Measurements from ENCODE around the gene CYP4F8.

The CYP4F8 gene

DNA sequence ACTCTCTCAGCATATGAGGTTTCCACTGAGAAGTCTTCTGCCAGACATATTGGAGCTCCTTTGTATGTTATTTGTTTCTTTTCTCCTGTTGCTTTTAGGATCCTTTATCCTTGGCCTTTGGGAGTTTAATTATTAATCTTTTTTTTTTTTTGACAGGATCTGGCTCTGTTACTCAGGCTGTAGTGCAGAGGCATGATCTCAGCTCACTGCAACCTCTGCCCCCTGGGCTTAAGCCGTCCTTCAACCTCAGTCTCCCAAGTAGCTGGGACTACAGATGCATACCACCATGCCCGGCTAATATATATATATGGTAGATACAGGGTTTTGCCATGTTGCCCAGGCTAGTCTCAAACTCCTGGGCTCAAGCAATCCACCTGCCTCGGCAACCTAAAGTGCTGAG is 19.1 kb downstream of the CYP4F8 start:
- TF ChIP-seq ZFP3 (CRISPR knock-in tag; IDR thresholded peaks at IDR 0.05) = no peak
- TF ChIP-seq PATZ1 (CRISPR knock-in tag; IDR thresholded peaks at IDR 0.05; ENCODE audit: borderline replicate concordance) = no peak
- no peak for TF ChIP-seq ISL1 (CRISPR knock-in tag; IDR thresholded peaks at IDR 0.05)
- no peak for TF ChIP-seq TCF4 (CRISPR knock-in tag; IDR thresholded peaks at IDR 0.05; ENCODE audit: borderline replicate concordance)
- no peak for TF ChIP-seq RARB (CRISPR knock-in tag; IDR thresholded peaks at IDR 0.05)
- ATAC-seq = no peak

DNA sequence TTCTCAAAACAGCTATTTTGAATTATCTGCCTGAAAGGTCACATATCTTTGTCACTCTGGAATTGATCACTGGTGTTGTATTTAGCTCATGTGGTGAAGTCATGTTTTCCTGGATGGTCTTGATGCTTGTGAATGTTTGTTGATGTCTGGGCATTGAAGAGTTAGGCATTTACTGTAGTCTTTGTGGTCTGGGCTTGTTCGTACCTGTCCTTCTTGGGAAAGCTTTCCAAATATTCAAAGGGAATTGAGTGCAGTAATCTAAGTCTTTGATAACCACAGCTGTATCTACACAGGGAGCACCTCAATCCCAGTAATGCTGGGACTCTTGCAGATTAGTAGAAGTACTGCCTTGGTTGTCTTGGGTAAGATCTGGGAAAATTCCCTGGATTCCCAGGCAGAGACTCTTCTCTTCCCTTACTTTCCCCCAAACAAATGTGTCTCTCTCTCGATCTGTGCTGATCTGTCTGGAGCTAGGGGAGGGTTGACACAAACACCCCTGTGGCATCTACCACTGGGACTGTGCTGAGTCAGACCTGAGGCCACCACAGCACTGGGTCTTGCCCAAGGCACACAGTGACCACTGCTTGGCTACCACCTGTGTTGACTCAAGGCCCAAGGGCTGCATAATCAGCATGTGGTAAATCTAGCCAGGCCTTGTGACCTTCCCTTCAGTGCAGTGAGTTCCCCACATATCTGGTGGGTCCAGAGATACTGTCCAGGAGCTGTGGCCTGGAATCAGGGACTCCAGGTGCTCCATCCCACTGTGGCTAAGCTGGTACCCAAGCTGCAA is 20.2 kb downstream of the CYP4F8 start:
- TF ChIP-seq, protein P1, sequence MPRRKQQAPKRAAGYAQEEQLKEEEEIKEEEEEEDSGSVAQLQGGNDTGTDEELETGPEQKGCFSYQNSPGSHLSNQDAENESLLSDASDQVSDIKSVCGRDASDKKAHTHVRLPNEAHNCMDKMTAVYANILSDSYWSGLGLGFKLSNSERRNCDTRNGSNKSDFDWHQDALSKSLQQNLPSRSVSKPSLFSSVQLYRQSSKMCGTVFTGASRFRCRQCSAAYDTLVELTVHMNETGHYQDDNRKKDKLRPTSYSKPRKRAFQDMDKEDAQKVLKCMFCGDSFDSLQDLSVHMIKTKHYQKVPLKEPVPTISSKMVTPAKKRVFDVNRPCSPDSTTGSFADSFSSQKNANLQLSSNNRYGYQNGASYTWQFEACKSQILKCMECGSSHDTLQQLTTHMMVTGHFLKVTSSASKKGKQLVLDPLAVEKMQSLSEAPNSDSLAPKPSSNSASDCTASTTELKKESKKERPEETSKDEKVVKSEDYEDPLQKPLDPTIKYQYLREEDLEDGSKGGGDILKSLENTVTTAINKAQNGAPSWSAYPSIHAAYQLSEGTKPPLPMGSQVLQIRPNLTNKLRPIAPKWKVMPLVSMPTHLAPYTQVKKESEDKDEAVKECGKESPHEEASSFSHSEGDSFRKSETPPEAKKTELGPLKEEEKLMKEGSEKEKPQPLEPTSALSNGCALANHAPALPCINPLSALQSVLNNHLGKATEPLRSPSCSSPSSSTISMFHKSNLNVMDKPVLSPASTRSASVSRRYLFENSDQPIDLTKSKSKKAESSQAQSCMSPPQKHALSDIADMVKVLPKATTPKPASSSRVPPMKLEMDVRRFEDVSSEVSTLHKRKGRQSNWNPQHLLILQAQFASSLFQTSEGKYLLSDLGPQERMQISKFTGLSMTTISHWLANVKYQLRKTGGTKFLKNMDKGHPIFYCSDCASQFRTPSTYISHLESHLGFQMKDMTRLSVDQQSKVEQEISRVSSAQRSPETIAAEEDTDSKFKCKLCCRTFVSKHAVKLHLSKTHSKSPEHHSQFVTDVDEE (CRISPR knock-in tag; IDR thresholded peaks at IDR 0.05) = no peak
- no peak for TF ChIP-seq CSRNP3 (CRISPR knock-in tag; IDR thresholded peaks at IDR 0.05)
- TF ChIP-seq, protein P2, sequence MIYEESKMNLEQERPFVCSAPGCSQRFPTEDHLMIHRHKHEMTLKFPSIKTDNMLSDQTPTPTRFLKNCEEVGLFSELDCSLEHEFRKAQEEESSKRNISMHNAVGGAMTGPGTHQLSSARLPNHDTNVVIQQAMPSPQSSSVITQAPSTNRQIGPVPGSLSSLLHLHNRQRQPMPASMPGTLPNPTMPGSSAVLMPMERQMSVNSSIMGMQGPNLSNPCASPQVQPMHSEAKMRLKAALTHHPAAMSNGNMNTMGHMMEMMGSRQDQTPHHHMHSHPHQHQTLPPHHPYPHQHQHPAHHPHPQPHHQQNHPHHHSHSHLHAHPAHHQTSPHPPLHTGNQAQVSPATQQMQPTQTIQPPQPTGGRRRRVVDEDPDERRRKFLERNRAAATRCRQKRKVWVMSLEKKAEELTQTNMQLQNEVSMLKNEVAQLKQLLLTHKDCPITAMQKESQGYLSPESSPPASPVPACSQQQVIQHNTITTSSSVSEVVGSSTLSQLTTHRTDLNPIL (CRISPR knock-in tag; IDR thresholded peaks at IDR 0.05; ENCODE audit: low read depth) = no peak
- TF ChIP-seq TCF4 (CRISPR knock-in tag; IDR thresholded peaks at IDR 0.05; ENCODE audit: borderline replicate concordance) = no peak
- no peak for ATAC-seq

GRCh38 chr19:15636026-15636425 is 21.0 kb downstream of the CYP4F8 start:
- TF ChIP-seq ZFP30 (CRISPR knock-in tag; IDR thresholded peaks at IDR 0.05) (no peak), OSR1 (CRISPR knock-in tag; IDR thresholded peaks at IDR 0.05) (no peak), ZNF565 (CRISPR knock-in tag; conservative IDR thresholded peaks at IDR 0.05; ENCODE audit: low read depth) (no peak), ZNF8 (CRISPR knock-in tag; IDR thresholded peaks at IDR 0.05) (no peak)
- TF ChIP-seq, protein P3, sequence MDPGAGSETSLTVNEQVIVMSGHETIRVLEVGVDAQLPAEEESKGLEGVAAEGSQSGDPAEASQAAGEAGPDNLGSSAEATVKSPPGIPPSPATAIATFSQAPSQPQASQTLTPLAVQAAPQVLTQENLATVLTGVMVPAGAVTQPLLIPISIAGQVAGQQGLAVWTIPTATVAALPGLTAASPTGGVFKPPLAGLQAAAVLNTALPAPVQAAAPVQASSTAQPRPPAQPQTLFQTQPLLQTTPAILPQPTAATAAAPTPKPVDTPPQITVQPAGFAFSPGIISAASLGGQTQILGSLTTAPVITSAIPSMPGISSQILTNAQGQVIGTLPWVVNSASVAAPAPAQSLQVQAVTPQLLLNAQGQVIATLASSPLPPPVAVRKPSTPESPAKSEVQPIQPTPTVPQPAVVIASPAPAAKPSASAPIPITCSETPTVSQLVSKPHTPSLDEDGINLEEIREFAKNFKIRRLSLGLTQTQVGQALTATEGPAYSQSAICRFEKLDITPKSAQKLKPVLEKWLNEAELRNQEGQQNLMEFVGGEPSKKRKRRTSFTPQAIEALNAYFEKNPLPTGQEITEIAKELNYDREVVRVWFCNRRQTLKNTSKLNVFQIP (CRISPR knock-in tag; IDR thresholded peaks at IDR 0.05; ENCODE audit: borderline replicate concordance, low read depth) = no peak
- ATAC-seq = no peak

GRCh38 chr19:15639596-15639995 is 24.6 kb downstream of the CYP4F8 start:
- ATAC-seq = no peak
- no peak for TF ChIP-seq ZNF8 (CRISPR knock-in tag; IDR thresholded peaks at IDR 0.05)
- TF ChIP-seq SNAI2 (CRISPR knock-in tag; IDR thresholded peaks at IDR 0.05) = no peak
- no peak for TF ChIP-seq ZC3H10 (CRISPR knock-in tag; IDR thresholded peaks at IDR 0.05)
- no peak for TF ChIP-seq ZNF70 (CRISPR knock-in tag; IDR thresholded peaks at IDR 0.05)
- TF ChIP-seq CSDC2 (CRISPR knock-in tag; IDR thresholded peaks at IDR 0.05) = no peak
- no peak for TF ChIP-seq PPARA (CRISPR knock-in tag; IDR thresholded peaks at IDR 0.05; ENCODE audit: borderline replicate concordance)
- no peak for TF ChIP-seq ARNTL (CRISPR knock-in tag; IDR thresholded peaks at IDR 0.05; ENCODE audit: borderline replicate concordance, low read depth)
- TF ChIP-seq OSR1 (CRISPR knock-in tag; IDR thresholded peaks at IDR 0.05) = no peak
- TF ChIP-seq, protein P2 (CRISPR knock-in tag; IDR thresholded peaks at IDR 0.05; ENCODE audit: low read depth) = no peak
- no peak for TF ChIP-seq TOX (CRISPR knock-in tag; IDR thresholded peaks at IDR 0.05; ENCODE audit: borderline replicate concordance)
- TF ChIP-seq ZFP3 (CRISPR knock-in tag; IDR thresholded peaks at IDR 0.05) = no peak
- no peak for TF ChIP-seq RARB (CRISPR knock-in tag; IDR thresholded peaks at IDR 0.05)
- TF ChIP-seq TCF4 (CRISPR knock-in tag; IDR thresholded peaks at IDR 0.05; ENCODE audit: borderline replicate concordance) = no peak
- TF ChIP-seq ZNF565 (CRISPR knock-in tag; conservative IDR thresholded peaks at IDR 0.05; ENCODE audit: low read depth) = no peak
- no peak for TF ChIP-seq ZFP30 (CRISPR knock-in tag; IDR thresholded peaks at IDR 0.05)
- no peak for TF ChIP-seq ESRRG (CRISPR knock-in tag; IDR thresholded peaks at IDR 0.05)
- TF ChIP-seq, protein P1 (CRISPR knock-in tag; IDR thresholded peaks at IDR 0.05) = no peak
- no peak for TF ChIP-seq GLIS3 (CRISPR knock-in tag; IDR thresholded peaks at IDR 0.05)

All from SK-N-SH treated with all-trans-retinoic acid at 6 μM for 48 hours (cell line).